Nephron progenitor cell (in vitro differentiated cells): Measurements from ENCODE around the gene MMP14.

Experiments used
- DNase-seq: peaks from one replicate; pipeline ENCODE4 v3.0.0; 2021
- H3K27ac Mint-ChIP-seq: 2 replicates; pipeline ENCODE4 v1.8.0; 2021; ENCODE audit warnings: mild to moderate bottlenecking, moderate library complexity, mixed read lengths
- H3K27me3 Mint-ChIP-seq: 2 replicates; pipeline ENCODE4 v1.8.0; 2021; ENCODE audit warnings: mild to moderate bottlenecking, low read depth, mixed read lengths; ENCODE audit not compliant: poor library complexity
- H3K36me3 Mint-ChIP-seq: 2 replicates; pipeline ENCODE4 v1.8.0; 2021; ENCODE audit warnings: low read depth, mixed read lengths
- H3K4me1 Mint-ChIP-seq: 2 replicates; pipeline ENCODE4 v1.8.0; 2021; ENCODE audit warnings: mixed read lengths
- H3K4me3 Mint-ChIP-seq: 2 replicates; pipeline ENCODE4 v1.8.0; 2021; ENCODE audit warnings: mild to moderate bottlenecking, moderate library complexity, mixed read lengths
- H3K9me3 Mint-ChIP-seq: 2 replicates; pipeline ENCODE4 v1.8.0; 2021; ENCODE audit warnings: mild to moderate bottlenecking, moderate library complexity, mixed read lengths
- CTCF ChIP-seq: fragments of 200-600 bp; sonication (generic); IDR thresholded peaks from 2 replicates; pipeline ENCODE4 v1.5.0; 2021; ENCODE audit warnings: antibody characterized with exemption

MMP14 gene

GRCh38 chr14:22837114-22837749, 847 bp downstream of the MMP14 start:
- Mint-ChIP-seq H3K4me3 (peak overlapping the region; percentile 99), H3K27me3 (peaks cover 4% of the 10 kb centered on the region), H3K36me3 (peaks cover 40% of the 10 kb centered on the region), H3K27ac (peak overlapping the region; percentile 98), H3K4me1 (peaks cover 37% of the 10 kb centered on the region), H3K9me3 (no peaks in the 10 kb centered on the region)
- DNase-seq, result peak; percentile 61
- no peak for TF ChIP-seq CTCF

GRCh38 chr14:22837750-22838538, 1.6 kb downstream of the MMP14 start:
- peaks cover 45% of the 10 kb centered on the region for H3K36me3 Mint-ChIP-seq
- H3K9me3 Mint-ChIP-seq, result no peaks in the 10 kb centered on the region
- peak overlapping the region; percentile 93 for H3K27ac Mint-ChIP-seq
- DNase-seq, result no peak
- peak overlapping the region; percentile 99 for H3K4me3 Mint-ChIP-seq
- peaks cover 37% of the 10 kb centered on the region for H3K4me1 Mint-ChIP-seq
- no peak for TF ChIP-seq CTCF
- peaks cover 4% of the 10 kb centered on the region for H3K27me3 Mint-ChIP-seq

GRCh38 chr14:22838631-22839041, 2.3 kb downstream of the MMP14 start:
- no peak for DNase-seq
- Mint-ChIP-seq H3K27me3 (peaks cover 4% of the 10 kb centered on the region), H3K4me3 (peak overlapping the region; percentile 99), H3K27ac (peak overlapping the region; percentile 92), H3K36me3 (peaks cover 47% of the 10 kb centered on the region), H3K4me1 (peaks cover 37% of the 10 kb centered on the region), H3K9me3 (no peaks in the 10 kb centered on the region)
- TF ChIP-seq CTCF, result no peak

GRCh38 chr14:22839159-22839779, 2.9 kb downstream of the MMP14 start:
- no peak for TF ChIP-seq CTCF
- no peak for DNase-seq
- peak overlapping the region; percentile 92 for H3K27ac Mint-ChIP-seq
- H3K9me3 Mint-ChIP-seq, result no peaks in the 10 kb centered on the region
- peaks cover 47% of the 10 kb centered on the region for H3K36me3 Mint-ChIP-seq
- peaks cover 4% of the 10 kb centered on the region for H3K27me3 Mint-ChIP-seq
- peak overlapping the region; percentile 99 for H3K4me3 Mint-ChIP-seq
- H3K4me1 Mint-ChIP-seq, result peaks cover 37% of the 10 kb centered on the region

GRCh38 chr14:22841311-22841710, 4.9 kb downstream of the MMP14 start:
- no peaks in the 10 kb centered on the region for H3K9me3 Mint-ChIP-seq
- H3K27me3 Mint-ChIP-seq, result peaks cover 4% of the 10 kb centered on the region
- no peak for TF ChIP-seq CTCF
- H3K27ac Mint-ChIP-seq, result peak overlapping the region; percentile 34
- no peak overlapping the region for H3K4me3 Mint-ChIP-seq
- H3K36me3 Mint-ChIP-seq, result peaks cover 58% of the 10 kb centered on the region
- H3K4me1 Mint-ChIP-seq, result peaks cover 40% of the 10 kb centered on the region
- DNase-seq, result no peak
